Tibial nerve (tissue), 4 donors: ENCODE measurements around the gene SYT11. TPM values are rescaled to one million over a fixed set of nuclear protein-coding genes. Genes with fewer than 3 reads are reported as not detected.

ENCODE experiments used
- DNase-seq, 2 donors: peaks; one replicate each; pipeline ENCODE4 v3.0.0-alpha.2; 2019; ENCODE audit warnings: low spot score in 2 of 2
- H3K27ac ChIP-seq, 4 donors: fragments of 200-600 bp; sonication (generic) in 3 of 4; one replicate each; pipeline ENCODE4 v1.5.1; 2017 to 2019; ENCODE audit warnings: mild to moderate bottlenecking in 1 of 4
- H3K27me3 ChIP-seq, 2 donors: fragments of 200-600 bp; sonication (generic) in 1 of 2; one replicate each; pipeline versions ENCODE4 v1.5.1 to v1.6.0; 2017 to 2019
- H3K36me3 ChIP-seq, 3 donors: fragments of 200-600 bp; sonication (generic); one replicate each; pipeline ENCODE4 v1.5.1; 2018 to 2019
- H3K4me1 ChIP-seq, 4 donors: fragments of 200-600 bp; sonication (generic) in 3 of 4; one replicate each; pipeline ENCODE4 v1.5.1; 2017 to 2019
- H3K4me3 ChIP-seq, 4 donors: fragments of 200-600 bp; sonication (generic) in 3 of 4; one replicate each; pipeline ENCODE4 v1.5.1; 2017 to 2019; ENCODE audit warnings: mild to moderate bottlenecking in 1 of 4, moderate library complexity in 1 of 4
- H3K9me3 ChIP-seq, 4 donors: fragments of 200-600 bp; sonication (generic) in 3 of 4; one replicate each; pipeline ENCODE4 v1.5.1; 2017 to 2019
- CTCF ChIP-seq, 5 experiments: fragments of 200-600 bp in 3 of 5; fragments of 450-650 bp in 2 of 5; sonication (generic) in 3 of 5; IDR thresholded peaks; one replicate each; pipeline ENCODE4 v1.5.1; 2016 to 2019; ENCODE audit warnings: antibody characterized with exemption in 5 of 5, mild to moderate bottlenecking in 3 of 5, moderate library complexity in 2 of 5
- EP300 ChIP-seq, 2 donors: sonication (generic); formaldehyde crosslinking; IDR thresholded peaks; one replicate each; pipeline ENCODE4 v1.6.1; 2017; ENCODE audit warnings: antibody characterized with exemption in 2 of 2, mild to moderate bottlenecking in 1 of 2
- POLR2A ChIP-seq, 2 donors: fragments of 450-650 bp; IDR thresholded peaks; one replicate each; pipeline ENCODE4 v1.6.1; 2017; ENCODE audit warnings: antibody characterized with exemption in 2 of 2, mild to moderate bottlenecking in 2 of 2, moderate library complexity in 2 of 2
- WGBS, 2 donors: methylation state at CpG; one replicate each; pipeline ENCODE4 v1.1.5; 2018; 5-methylcytosine and 5-hydroxymethylcytosine counted together
- total RNA-seq, 4 donors: library from RNA; depleted of rRNA; stranded (reverse); fragments of >200 nt; gene quantifications; one replicate each; pipeline ENCODE4 v1.1.0, GENCODE V29; 2016

The SYT11 gene
- total RNA-seq, 4 donors from 2014 or later = 29.2 to 54.2 (median 38.1) TPM

- H3K36me3 ChIP-seq = peaks cover 0 to 18% (median 0%) of the 10 kb centered on the region in 3 donors
- DNase-seq = no peak
- H3K27ac ChIP-seq = no peak overlapping the region
- no peaks in the 10 kb centered on the region for H3K9me3 ChIP-seq
- H3K4me1 ChIP-seq = peaks cover 0 to 7% (median 0%) of the 10 kb centered on the region in 4 donors
- no peak for TF ChIP-seq CTCF (IDR thresholded peaks at IDR 0.05)
- TF ChIP-seq EP300 (IDR thresholded peaks at IDR 0.05) = no peak
- no peak for TF ChIP-seq POLR2A (IDR thresholded peaks at IDR 0.05)
- H3K4me3 ChIP-seq = no peak overlapping the region
- H3K27me3 ChIP-seq = no peaks in the 10 kb centered on the region
- 84 to 91% methylated on average over 5 of the region's 5 CpGs for WGBS, 2 donors
Observed at GRCh38 chr1:155840386-155840785, 19.0 kb upstream of the SYT11 start.

GRCh38 chr1:155844860-155845421 lies 14.4 kb upstream of the SYT11 start:
- no peaks in the 10 kb centered on the region for H3K9me3 ChIP-seq
- no peaks in the 10 kb centered on the region for H3K27me3 ChIP-seq
- no peak overlapping the region for H3K4me3 ChIP-seq
- WGBS, 2 donors = 74 to 78% methylated on average over 1 of the region's 1 CpG
- no peak overlapping the region for H3K27ac ChIP-seq
- no peak for TF ChIP-seq POLR2A (IDR thresholded peaks at IDR 0.05)
- no peak for TF ChIP-seq EP300 (IDR thresholded peaks at IDR 0.05)
- no peak for TF ChIP-seq CTCF (IDR thresholded peaks at IDR 0.05)
- peaks cover 0 to 33% (median 2%) of the 10 kb centered on the region in 3 donors for H3K36me3 ChIP-seq
- H3K4me1 ChIP-seq = peaks cover 0 to 8% (median 0%) of the 10 kb centered on the region in 4 donors
- DNase-seq = no peak

GRCh38 chr1:155847823-155848529 lies 11.4 kb upstream of the SYT11 start:
- no peak for DNase-seq
- no peak for TF ChIP-seq POLR2A (IDR thresholded peaks at IDR 0.05)
- TF ChIP-seq CTCF (IDR thresholded peaks at IDR 0.05) = no peak
- no peak for TF ChIP-seq EP300 (IDR thresholded peaks at IDR 0.05)
- 78 to 89% methylated on average over 1 of the region's 1 CpG for WGBS, 2 donors
- Histone ChIP-seq H3K27ac (no peak overlapping the region), H3K4me3 (no peak overlapping the region), H3K9me3 (no peaks in the 10 kb centered on the region), H3K4me1 (peaks cover 0 to 18% (median 1%) of the 10 kb centered on the region in 4 donors), H3K36me3 (peaks cover 2 to 59% (median 7%) of the 10 kb centered on the region in 3 donors), H3K27me3 (no peaks in the 10 kb centered on the region)

GRCh38 chr1:155850345-155850744 lies 9.0 kb upstream of the SYT11 start:
- TF ChIP-seq CTCF (IDR thresholded peaks at IDR 0.05) (no peak), POLR2A (IDR thresholded peaks at IDR 0.05) (no peak), EP300 (IDR thresholded peaks at IDR 0.05) (no peak)
- Histone ChIP-seq H3K4me1 (peaks cover 0 to 18% (median 1%) of the 10 kb centered on the region in 4 donors), H3K9me3 (no peaks in the 10 kb centered on the region), H3K27ac (no peak overlapping the region), H3K27me3 (no peaks in the 10 kb centered on the region), H3K4me3 (no peak overlapping the region), H3K36me3 (peaks cover 2 to 70% (median 17%) of the 10 kb centered on the region in 3 donors)
- DNase-seq = no peak
- 79 to 83% methylated on average over 3 of the region's 3 CpGs for WGBS, 2 donors
